Stimulated activated CD4-positive, alpha-beta T cell treated with anti-CD3 and anti-CD28 coated beads, Interleukin-1b, Interleukin-23, amount 100 ng/mL, for 48 hours (primary cell): ENCODE data around the gene SYCP2L.
"Not testable (repeated sequence)": the region's sequence is repeated elsewhere in the genome, so short reads cannot be mapped to it uniquely, and the experiment has no call there.

Experiments
- DNase-seq: peaks from one replicate; pipeline ENCODE4 v3.0.0-alpha.2; 2020

SYCP2L gene

GRCh38 chr6:10882253-10882630, 4.6 kb upstream of the SYCP2L start:
- DNase-seq = not testable (repeated sequence)

GRCh38 chr6:10882657-10883171, 4.1 kb upstream of the SYCP2L start:
- DNase-seq = no peak

GRCh38 chr6:10883312-10884244, 3.3 kb upstream of the SYCP2L start:
- DNase-seq = no peak

- DNase-seq = no peak
Observed at GRCh38 chr6:10884245-10884972, 2.4 kb upstream of the SYCP2L start.

GRCh38 chr6:10886365-10886690, 524 bp upstream of the SYCP2L start:
- not testable (repeated sequence) for DNase-seq

- DNase-seq = no peak
Observed at GRCh38 chr6:10890151-10890550, 3.3 kb downstream of the SYCP2L start.

- no peak for DNase-seq
Observed at GRCh38 chr6:10891960-10892359, 5.1 kb downstream of the SYCP2L start.

GRCh38 chr6:10894958-10895357, 8.1 kb downstream of the SYCP2L start:
- no peak for DNase-seq

GRCh38 chr6:10896691-10897090, 9.8 kb downstream of the SYCP2L start:
- DNase-seq = no peak

- no peak for DNase-seq
Observed at GRCh38 chr6:10901770-10902169, 14.9 kb downstream of the SYCP2L start.

GRCh38 chr6:10904015-10904414, 17.2 kb downstream of the SYCP2L start:
- DNase-seq = no peak

- DNase-seq = no peak
Observed at GRCh38 chr6:10908228-10908627, 21.4 kb downstream of the SYCP2L start.

- not testable (repeated sequence) for DNase-seq
Observed at GRCh38 chr6:10919520-10919919, 32.7 kb downstream of the SYCP2L start.

- no peak for DNase-seq
Observed at GRCh38 chr6:10933126-10933525, 46.3 kb downstream of the SYCP2L start.

- no peak for DNase-seq
Observed at GRCh38 chr6:10939840-10940239, 53.0 kb downstream of the SYCP2L start.

- no peak for DNase-seq
Observed at GRCh38 chr6:10945845-10946244, 59.0 kb downstream of the SYCP2L start.

GRCh38 chr6:10947966-10948365, 61.1 kb downstream of the SYCP2L start:
- DNase-seq = no peak

GRCh38 chr6:10949579-10950490, 63.0 kb downstream of the SYCP2L start:
- no peak for DNase-seq

GRCh38 chr6:10951675-10952282, 64.9 kb downstream of the SYCP2L start:
- DNase-seq = no peak

GRCh38 chr6:10954590-10955010, 67.7 kb downstream of the SYCP2L start:
- DNase-seq = peak; percentile 73

- DNase-seq = no peak
Observed at GRCh38 chr6:10956776-10957175, 69.9 kb downstream of the SYCP2L start.

- DNase-seq = no peak
Observed at GRCh38 chr6:10957414-10957886, 70.6 kb downstream of the SYCP2L start.
